ENCODE measurements around the gene RASGEF1C.

DNA sequence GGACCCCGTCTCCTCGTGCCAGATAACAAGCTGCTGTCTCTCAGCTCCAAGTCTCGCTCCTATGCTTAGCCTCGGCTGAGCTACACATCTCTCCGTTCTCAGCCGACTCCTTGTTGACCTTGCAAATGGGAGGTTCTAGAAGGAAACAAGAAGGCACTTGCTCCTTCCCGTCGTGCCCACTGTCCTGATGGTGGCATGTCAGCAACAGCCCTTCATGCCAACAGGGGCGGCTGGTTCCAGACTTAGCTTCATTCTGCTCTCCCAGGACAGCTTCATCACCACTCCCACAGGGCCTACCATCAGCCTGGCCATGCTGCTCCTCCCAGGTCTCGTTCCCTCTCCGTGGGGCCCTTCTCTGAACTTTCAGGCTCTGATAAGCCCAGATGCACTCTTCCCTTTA, 13.0 kb upstream of the RASGEF1C start:
- TF ChIP-seq, protein P1, sequence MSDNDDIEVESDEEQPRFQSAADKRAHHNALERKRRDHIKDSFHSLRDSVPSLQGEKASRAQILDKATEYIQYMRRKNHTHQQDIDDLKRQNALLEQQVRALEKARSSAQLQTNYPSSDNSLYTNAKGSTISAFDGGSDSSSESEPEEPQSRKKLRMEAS (IDR thresholded peaks at IDR 0.05; ENCODE audit: low read depth, low read length) = no peak
- no peak for TF ChIP-seq FOXK2 (IDR thresholded peaks at IDR 0.05)
- no peak for TF ChIP-seq SIX5 (IDR thresholded peaks at IDR 0.05; ENCODE audit: low read depth, low read length, severe bottlenecking)
- TF ChIP-seq, protein P2, sequence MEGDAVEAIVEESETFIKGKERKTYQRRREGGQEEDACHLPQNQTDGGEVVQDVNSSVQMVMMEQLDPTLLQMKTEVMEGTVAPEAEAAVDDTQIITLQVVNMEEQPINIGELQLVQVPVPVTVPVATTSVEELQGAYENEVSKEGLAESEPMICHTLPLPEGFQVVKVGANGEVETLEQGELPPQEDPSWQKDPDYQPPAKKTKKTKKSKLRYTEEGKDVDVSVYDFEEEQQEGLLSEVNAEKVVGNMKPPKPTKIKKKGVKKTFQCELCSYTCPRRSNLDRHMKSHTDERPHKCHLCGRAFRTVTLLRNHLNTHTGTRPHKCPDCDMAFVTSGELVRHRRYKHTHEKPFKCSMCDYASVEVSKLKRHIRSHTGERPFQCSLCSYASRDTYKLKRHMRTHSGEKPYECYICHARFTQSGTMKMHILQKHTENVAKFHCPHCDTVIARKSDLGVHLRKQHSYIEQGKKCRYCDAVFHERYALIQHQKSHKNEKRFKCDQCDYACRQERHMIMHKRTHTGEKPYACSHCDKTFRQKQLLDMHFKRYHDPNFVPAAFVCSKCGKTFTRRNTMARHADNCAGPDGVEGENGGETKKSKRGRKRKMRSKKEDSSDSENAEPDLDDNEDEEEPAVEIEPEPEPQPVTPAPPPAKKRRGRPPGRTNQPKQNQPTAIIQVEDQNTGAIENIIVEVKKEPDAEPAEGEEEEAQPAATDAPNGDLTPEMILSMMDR (IDR thresholded peaks at IDR 0.05 in 2 of 3, conservative IDR thresholded peaks at IDR 0.05 in 1 of 3; ENCODE audit: control insufficient read depth in 2 of 3, extremely low read depth in 1 of 3, insufficient read depth in 1 of 3, low read depth in 3 of 3, low read length in 3 of 3) = no peak
- TF ChIP-seq LARP7 (IDR thresholded peaks at IDR 0.05) = no peak
- no peak for TF ChIP-seq BCL11A (IDR thresholded peaks at IDR 0.05; ENCODE audit: low read depth, low read length)
- TF ChIP-seq, protein P3, sequence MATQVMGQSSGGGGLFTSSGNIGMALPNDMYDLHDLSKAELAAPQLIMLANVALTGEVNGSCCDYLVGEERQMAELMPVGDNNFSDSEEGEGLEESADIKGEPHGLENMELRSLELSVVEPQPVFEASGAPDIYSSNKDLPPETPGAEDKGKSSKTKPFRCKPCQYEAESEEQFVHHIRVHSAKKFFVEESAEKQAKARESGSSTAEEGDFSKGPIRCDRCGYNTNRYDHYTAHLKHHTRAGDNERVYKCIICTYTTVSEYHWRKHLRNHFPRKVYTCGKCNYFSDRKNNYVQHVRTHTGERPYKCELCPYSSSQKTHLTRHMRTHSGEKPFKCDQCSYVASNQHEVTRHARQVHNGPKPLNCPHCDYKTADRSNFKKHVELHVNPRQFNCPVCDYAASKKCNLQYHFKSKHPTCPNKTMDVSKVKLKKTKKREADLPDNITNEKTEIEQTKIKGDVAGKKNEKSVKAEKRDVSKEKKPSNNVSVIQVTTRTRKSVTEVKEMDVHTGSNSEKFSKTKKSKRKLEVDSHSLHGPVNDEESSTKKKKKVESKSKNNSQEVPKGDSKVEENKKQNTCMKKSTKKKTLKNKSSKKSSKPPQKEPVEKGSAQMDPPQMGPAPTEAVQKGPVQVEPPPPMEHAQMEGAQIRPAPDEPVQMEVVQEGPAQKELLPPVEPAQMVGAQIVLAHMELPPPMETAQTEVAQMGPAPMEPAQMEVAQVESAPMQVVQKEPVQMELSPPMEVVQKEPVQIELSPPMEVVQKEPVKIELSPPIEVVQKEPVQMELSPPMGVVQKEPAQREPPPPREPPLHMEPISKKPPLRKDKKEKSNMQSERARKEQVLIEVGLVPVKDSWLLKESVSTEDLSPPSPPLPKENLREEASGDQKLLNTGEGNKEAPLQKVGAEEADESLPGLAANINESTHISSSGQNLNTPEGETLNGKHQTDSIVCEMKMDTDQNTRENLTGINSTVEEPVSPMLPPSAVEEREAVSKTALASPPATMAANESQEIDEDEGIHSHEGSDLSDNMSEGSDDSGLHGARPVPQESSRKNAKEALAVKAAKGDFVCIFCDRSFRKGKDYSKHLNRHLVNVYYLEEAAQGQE (IDR thresholded peaks at IDR 0.05; ENCODE audit: low read depth, low read length) = no peak
- no peak for TF ChIP-seq TCF3 (IDR thresholded peaks at IDR 0.05; ENCODE audit: borderline replicate concordance, insufficient read depth, low read depth, low read length)

Measured in GM12878 (cell line).